ENCODE data around the gene EIF2AK3. TPM values are rescaled to one million over a fixed set of nuclear protein-coding genes. Genes with fewer than 3 reads are reported as not detected.

The EIF2AK3 gene
- total RNA-seq, 1 donor from 2014 or later: 27.1 TPM

GRCh38 chr2:88580088-88580487, 47.2 kb downstream of the EIF2AK3 start:
- Histone ChIP-seq H3K4me2 (ENCODE audit: low read length) (no peak overlapping the region), H3K79me2 (ENCODE audit: insufficient read depth, low read length) (no peaks in the 10 kb centered on the region), H3K27ac (ENCODE audit: low read depth, low read length) (no peak overlapping the region), H3K9ac (ENCODE audit: low read length) (no peak overlapping the region), H3K4me3 (ENCODE audit: insufficient read depth, low read depth, low read length) (no peak overlapping the region), H4K20me1 (ENCODE audit: insufficient read depth, low read length) (no peaks in the 10 kb centered on the region), H3K4me1 (ENCODE audit: insufficient read depth, low read length) (no peaks in the 10 kb centered on the region), H3K9me3 (ENCODE audit: insufficient read depth, low read depth, low read length) (no peaks in the 10 kb centered on the region), H3K27me3 (ENCODE audit: insufficient read depth, low read length) (no peaks in the 10 kb centered on the region), H2AFZ (ENCODE audit: low read depth, low read length) (no peak overlapping the region), H3K36me3 (ENCODE audit: insufficient read depth, low read length) (peaks cover 37% of the 10 kb centered on the region)
- Mint-ChIP-seq H3K4me1 (ENCODE audit: low read depth, unreplicated experiment) (peaks cover 7% of the 10 kb centered on the region), H3K36me3 (ENCODE audit: low read depth, unreplicated experiment) (peaks cover 27% of the 10 kb centered on the region), H3K27ac (ENCODE audit: unreplicated experiment) (no peak overlapping the region), H3K27me3 (ENCODE audit: low read depth, unreplicated experiment) (no peaks in the 10 kb centered on the region), H3K9me3 (ENCODE audit: unreplicated experiment) (no peaks in the 10 kb centered on the region), H3K4me3 (ENCODE audit: unreplicated experiment) (no peak overlapping the region)
- no peak for TF ChIP-seq CTCF (IDR thresholded peaks at IDR 0.05; ENCODE audit: insufficient read depth, low read depth, low read length)
- TF ChIP-seq EZH2 (IDR thresholded peaks at IDR 0.05; ENCODE audit: insufficient read depth, low read length): no peak
- FAIRE-seq (no peak), DNase-seq (ENCODE audit: low read depth) (no peak)

GRCh38 chr2:88575630-88576029, 51.6 kb downstream of the EIF2AK3 start:
- Histone ChIP-seq H3K9ac (ENCODE audit: low read length) (no peak overlapping the region), H3K9me3 (ENCODE audit: insufficient read depth, low read depth, low read length) (no peaks in the 10 kb centered on the region), H3K4me3 (ENCODE audit: insufficient read depth, low read depth, low read length) (no peak overlapping the region), H3K79me2 (ENCODE audit: insufficient read depth, low read length) (peaks cover 9% of the 10 kb centered on the region), H2AFZ (ENCODE audit: low read depth, low read length) (no peak overlapping the region), H3K27me3 (ENCODE audit: insufficient read depth, low read length) (no peaks in the 10 kb centered on the region), H3K27ac (ENCODE audit: low read depth, low read length) (no peak overlapping the region), H3K4me1 (ENCODE audit: insufficient read depth, low read length) (no peaks in the 10 kb centered on the region), H4K20me1 (ENCODE audit: insufficient read depth, low read length) (peaks cover 20% of the 10 kb centered on the region), H3K36me3 (ENCODE audit: insufficient read depth, low read length) (peaks cover 38% of the 10 kb centered on the region), H3K4me2 (ENCODE audit: low read length) (no peak overlapping the region)
- H3K4me1 Mint-ChIP-seq (ENCODE audit: low read depth, unreplicated experiment): no peaks in the 10 kb centered on the region
- no peak for DNase-seq (ENCODE audit: low read depth)
- no peak for FAIRE-seq
- no peak for TF ChIP-seq EZH2 (IDR thresholded peaks at IDR 0.05; ENCODE audit: insufficient read depth, low read length)
- no peak for TF ChIP-seq CTCF (IDR thresholded peaks at IDR 0.05; ENCODE audit: insufficient read depth, low read depth, low read length)
- H3K36me3 Mint-ChIP-seq (ENCODE audit: low read depth, unreplicated experiment): peaks cover 27% of the 10 kb centered on the region
- no peaks in the 10 kb centered on the region for H3K27me3 Mint-ChIP-seq (ENCODE audit: low read depth, unreplicated experiment)
- no peak overlapping the region for H3K27ac Mint-ChIP-seq (ENCODE audit: unreplicated experiment)
- H3K9me3 Mint-ChIP-seq (ENCODE audit: unreplicated experiment): no peaks in the 10 kb centered on the region
- H3K4me3 Mint-ChIP-seq (ENCODE audit: unreplicated experiment): no peak overlapping the region

- TF ChIP-seq CTCF (IDR thresholded peaks at IDR 0.05; ENCODE audit: insufficient read depth, low read depth, low read length): no peak
- no peak for TF ChIP-seq EZH2 (IDR thresholded peaks at IDR 0.05; ENCODE audit: insufficient read depth, low read length)
- peaks cover 9% of the 10 kb centered on the region for H3K79me2 ChIP-seq (ENCODE audit: insufficient read depth, low read length)
- Mint-ChIP-seq H3K36me3 (ENCODE audit: low read depth, unreplicated experiment) (peaks cover 27% of the 10 kb centered on the region), H3K27me3 (ENCODE audit: low read depth, unreplicated experiment) (no peaks in the 10 kb centered on the region), H3K4me3 (ENCODE audit: unreplicated experiment) (no peak overlapping the region), H3K4me1 (ENCODE audit: low read depth, unreplicated experiment) (no peaks in the 10 kb centered on the region), H3K27ac (ENCODE audit: unreplicated experiment) (no peak overlapping the region), H3K9me3 (ENCODE audit: unreplicated experiment) (no peaks in the 10 kb centered on the region)
- H3K4me1 ChIP-seq (ENCODE audit: insufficient read depth, low read length): no peaks in the 10 kb centered on the region
- H3K27ac ChIP-seq (ENCODE audit: low read depth, low read length): no peak overlapping the region
- H3K4me2 ChIP-seq (ENCODE audit: low read length): no peak overlapping the region
- no peaks in the 10 kb centered on the region for H3K27me3 ChIP-seq (ENCODE audit: insufficient read depth, low read length)
- H3K4me3 ChIP-seq (ENCODE audit: insufficient read depth, low read depth, low read length): no peak overlapping the region
- DNase-seq (ENCODE audit: low read depth) (peak; percentile 7), FAIRE-seq (no peak)
- H3K36me3 ChIP-seq (ENCODE audit: insufficient read depth, low read length): peaks cover 43% of the 10 kb centered on the region
- H4K20me1 ChIP-seq (ENCODE audit: insufficient read depth, low read length): peaks cover 20% of the 10 kb centered on the region
- no peaks in the 10 kb centered on the region for H3K9me3 ChIP-seq (ENCODE audit: insufficient read depth, low read depth, low read length)
- H2AFZ ChIP-seq (ENCODE audit: low read depth, low read length): no peak overlapping the region
- no peak overlapping the region for H3K9ac ChIP-seq (ENCODE audit: low read length)
Measured at GRCh38 chr2:88575051-88575450, 52.2 kb downstream of the EIF2AK3 start.

Measured in astrocyte (in vitro differentiated cells and primary cell).